CD4-positive, alpha-beta T cell treated with Interleukin-6 at 100 ng/mL for 8 hours (primary cell): ENCODE results near the gene XRCC6.
"Not testable (repeated sequence)": the region's sequence is repeated elsewhere in the genome, so short reads cannot be mapped to it uniquely, and the experiment has no call there.

Experiments used
- DNase-seq: peaks from one replicate; pipeline ENCODE4 v3.0.0-alpha.2; 2020; ENCODE audit warnings: mixed read lengths, low spot score

XRCC6 gene

DNA sequence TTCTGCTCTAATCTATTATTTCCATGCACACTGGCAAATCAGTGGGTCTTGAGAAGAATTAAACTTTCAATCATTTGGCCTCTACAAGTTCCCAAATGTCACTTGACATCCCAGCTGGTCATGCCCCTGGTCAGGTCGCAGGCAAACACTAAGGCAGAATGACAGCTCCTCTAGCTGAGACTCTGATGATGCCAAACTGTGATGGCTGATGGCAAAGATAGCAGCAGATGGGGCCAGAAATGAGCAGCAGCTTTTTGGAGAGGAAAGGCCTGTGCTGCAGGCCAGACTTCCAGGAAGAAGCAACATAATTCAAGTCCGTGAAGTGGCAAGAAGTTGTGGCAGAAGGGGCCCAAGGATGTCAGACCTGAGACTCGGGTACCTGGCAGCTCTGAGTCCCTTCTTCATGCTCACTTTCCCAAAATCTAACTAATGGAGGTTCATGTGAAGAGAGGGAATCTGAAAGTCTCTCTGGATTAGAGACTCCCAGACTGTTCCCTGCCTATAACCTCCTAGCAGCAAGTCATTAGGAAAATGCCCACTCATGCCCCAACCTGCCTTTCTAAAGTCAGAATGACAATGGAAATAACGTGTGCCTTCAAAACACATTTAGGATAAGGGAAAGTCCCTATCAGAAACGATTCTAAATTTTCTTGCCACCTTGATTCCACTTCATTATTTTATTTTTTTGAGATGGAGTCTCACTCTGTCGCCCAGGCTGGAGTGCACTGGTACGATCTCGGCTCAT lies 22.0 kb upstream of the XRCC6 start:
- DNase-seq, result no peak

DNA sequence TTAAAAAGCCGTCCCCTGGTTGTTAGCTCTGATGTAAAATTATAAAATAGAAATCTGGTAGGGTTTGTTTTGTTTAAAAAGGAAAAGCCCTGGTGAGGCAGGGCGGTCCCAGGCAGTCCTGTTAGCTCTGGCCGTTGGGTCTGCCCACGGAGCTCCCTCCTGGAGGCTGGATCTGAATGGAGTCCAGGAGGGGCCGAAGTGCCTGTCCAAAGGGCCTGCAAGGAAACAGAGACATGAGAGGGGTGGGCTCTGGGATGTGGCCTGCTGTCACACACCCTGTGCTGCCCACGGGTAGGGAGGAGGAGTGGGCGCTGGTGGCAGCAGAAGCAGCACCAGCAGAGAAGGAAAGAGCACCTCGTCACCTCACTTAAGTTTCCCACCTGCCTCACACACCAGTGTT lies 20.1 kb upstream of the XRCC6 start:
- no peak for DNase-seq

DNA sequence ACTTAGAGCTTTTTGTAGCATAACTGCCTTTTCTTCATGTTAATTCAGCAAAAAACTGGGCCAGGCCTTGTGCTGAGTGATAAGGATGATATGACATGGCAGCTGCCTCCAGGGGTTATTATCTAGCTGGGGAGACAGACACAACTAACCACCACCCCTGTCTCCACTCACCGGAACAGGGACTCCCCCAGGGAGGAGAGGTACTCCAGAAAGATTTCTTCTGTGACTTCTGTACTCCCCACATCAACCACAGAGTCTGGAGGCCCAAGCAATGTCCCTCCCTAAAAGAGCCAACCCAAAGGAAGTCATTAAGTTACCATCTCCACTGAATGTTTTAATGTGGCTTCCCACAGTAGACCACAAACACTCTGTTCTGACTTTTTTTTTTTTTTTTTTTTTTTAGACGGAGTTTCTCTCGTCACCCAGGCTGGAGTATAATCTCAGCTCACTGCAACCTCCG lies 17.2 kb upstream of the XRCC6 start:
- peak; percentile 52 for DNase-seq

DNA sequence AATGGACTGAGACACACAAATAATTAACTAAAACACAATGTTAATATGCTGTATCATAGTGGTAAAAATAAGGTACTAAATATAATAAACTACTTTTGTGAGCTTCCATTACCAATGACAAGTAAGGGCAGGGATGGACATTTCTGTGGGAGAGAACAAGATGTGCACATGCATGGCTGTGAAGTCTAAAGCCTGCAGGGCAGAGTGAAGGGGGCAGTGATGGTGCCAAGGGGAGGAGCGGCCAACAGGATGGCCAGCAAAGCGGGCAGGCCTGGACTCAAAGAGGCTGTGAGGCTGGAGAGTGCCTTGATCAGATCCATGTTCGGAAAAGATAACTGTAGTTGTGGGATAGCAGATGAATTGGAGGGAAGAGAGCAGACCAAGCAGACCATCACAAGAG lies 12.7 kb upstream of the XRCC6 start:
- DNase-seq, result no peak

DNA sequence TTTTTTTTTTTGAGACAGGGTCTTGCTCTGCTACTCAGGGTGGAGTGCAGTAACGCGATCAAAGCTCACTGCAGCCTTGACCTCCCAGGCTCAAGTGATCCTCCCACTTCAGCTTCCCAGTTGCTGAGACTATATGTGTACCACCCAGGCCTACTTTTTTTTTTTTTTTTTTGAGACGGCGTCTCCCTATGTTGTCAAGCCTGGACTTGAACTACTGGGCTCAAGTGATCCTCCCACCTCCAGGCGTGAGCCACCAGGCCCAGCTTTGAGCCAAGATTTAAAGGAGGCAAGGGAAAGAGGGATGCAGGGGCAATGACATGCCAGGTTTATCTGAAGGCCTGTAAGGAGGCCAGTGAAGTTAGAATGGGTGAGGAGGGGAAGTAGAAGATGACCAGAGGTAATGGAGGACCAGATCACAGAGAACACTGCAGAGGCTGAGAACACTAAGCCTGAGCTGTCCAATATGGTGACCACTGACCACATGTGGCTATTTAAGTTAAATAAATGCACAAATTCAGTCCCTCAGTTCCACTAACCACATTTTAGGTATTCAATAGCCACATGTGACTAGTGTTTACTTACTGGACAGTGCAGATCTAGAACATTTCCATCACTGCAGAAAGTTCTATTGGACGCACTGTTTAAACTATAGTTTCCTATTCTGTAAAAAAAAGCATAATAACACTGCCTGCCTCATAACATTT lies 8.3 kb upstream of the XRCC6 start:
- no peak for DNase-seq

DNA sequence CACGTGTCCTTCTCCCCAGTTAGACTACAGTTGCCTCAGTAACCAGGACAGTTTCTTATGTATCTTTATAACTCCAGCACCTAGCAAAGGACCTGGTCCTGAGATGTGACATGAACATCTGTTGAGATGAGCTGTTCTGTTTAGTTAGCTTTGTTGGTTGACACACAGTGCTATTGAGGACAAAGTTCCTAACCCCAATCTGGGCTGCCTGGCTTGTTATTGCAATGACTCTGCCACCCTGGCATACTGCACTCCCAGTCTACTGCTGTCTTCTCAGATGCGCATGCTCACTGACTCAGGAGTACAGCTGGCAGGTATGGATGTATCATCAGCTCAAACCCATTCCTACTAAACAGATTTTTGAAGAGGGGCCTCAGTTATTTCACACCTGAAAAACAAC lies 7.6 kb upstream of the XRCC6 start:
- DNase-seq, result no peak

DNA sequence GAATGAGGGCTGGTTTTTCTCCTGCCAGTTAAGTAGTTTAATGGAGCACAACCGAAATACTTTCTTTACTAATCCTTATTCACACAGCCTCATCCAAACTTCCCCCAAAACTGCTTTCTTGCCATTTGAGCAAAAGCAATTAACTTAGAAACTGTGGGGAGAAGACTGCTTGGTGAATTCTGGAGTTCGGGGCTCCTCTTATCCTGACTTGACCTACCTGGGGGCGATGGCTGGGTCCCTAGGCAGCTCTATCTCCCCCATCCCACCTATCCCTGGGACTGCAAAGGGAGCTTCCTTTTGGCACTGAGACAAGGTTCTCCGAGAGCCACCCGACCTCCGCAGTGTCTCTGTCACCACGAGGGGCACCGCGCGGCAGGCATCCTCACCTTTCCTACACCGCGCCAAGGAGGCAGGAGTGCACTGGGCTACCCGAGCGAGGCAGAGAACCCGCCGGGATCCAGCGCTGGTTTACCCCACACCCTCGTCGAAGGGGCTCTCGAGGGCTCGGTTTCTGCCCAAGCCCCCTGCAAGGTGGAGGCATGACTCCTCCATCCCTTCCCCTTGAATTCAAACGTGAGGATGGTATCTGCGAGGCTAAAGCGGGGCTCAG lies 1.0 kb upstream of the XRCC6 start:
- DNase-seq, result peak; percentile 19

DNA sequence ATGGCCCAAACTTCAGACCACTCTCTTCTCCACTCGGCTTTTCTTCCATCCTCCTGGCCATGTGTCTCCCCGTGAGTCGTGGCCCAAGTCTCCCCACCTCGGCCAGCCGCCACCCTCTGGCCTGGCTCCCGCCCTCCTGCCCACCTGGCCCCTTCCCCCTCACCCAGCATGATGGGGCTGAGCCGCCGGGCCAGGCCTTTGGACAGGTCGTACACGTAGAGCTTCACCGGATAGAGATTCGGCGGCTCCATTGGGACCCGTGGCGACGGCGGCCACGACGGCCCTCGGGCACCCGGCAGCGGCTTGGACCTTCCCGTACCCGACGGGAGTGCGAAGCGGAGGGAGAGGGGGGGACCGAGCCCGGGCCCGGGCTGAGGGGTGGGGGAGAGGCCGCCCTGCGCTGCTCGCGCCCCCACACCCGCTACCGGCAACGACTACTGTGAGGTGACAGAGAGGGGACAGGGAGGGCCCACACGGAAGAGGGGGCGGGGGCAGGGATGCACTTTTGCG lies 451 bp upstream of the XRCC6 start, which contains the start of gene DESI1:
DESI1 (minus strand) TSS at position 455 of the 510 bp plus-strand sequence; CDS start at position 251, 204 bp downstream.
- no peak for DNase-seq

DNA sequence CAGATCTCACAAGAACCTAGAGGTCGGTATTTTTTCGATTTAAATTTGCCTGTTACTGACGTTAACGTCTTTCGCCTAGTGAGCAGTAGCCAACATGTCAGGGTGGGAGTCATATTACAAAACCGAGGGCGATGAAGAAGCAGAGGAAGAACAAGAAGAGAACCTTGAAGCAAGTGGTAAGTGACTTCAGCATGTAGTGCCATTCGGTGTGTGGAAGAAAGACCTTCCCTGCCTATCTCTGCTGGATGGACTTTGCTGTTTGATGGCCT lies 750 bp downstream of the XRCC6 start:
- no peak for DNase-seq

DNA sequence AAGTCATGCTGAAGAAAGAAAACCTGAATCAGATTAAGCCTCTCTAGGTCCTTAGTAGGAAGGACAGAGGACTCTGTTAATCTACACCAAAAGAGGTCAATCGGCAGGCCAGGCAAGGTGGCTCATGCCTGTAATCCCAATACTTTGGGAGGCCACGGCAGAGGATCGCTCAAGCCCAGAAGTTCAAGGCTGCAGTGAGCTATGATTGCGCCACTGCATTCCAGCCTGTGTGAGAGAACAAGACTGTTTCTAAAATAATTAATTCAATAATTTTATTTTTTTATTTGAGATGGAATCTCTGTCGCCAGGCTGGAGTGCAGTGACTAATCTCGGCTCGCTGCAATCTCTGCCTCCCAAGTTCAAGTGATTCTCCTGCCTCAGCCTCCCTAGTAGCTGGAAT lies 4.5 kb downstream of the XRCC6 start:
- DNase-seq, result no peak

DNA sequence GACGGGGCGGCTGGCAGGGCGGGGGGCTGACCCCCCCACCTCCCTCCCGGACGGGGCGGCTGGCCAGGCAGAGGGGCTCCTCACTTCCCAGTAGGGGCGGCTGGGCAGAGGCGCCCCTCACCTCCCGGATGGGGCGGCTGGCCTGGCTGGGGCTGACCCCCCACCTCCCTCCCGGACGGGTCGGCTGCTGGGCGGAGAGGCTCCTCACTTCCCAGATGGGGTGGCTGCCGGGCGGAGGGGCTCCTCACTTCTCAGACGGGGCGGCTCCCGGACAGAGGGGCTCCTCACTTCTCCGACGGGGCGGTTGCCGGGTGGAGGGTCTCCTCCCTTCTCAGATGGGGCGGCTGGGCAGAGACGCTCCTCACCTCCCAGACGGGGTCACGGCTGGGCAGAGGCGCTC lies 10.0 kb downstream of the XRCC6 start:
- not testable (repeated sequence) for DNase-seq

DNA sequence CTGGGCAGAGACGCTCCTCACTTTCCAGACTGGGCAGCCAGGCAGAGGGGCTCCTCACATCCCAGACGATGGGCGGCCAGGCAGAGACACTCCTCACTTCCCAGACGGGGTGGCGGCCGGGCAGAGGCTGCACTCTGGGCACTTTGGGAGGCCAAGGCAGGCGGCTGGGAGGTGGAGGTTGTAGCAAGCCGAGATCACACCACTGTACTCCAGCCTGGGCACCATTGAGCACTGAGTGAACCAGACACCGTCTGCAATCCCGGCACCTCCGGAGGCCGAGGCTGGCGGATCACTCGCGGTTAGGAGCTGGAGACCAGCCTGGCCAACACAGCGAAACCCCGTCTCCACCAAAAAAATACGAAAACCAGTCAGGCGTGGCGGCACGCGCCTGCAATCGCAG lies 10.5 kb downstream of the XRCC6 start:
- not testable (repeated sequence) for DNase-seq

DNA sequence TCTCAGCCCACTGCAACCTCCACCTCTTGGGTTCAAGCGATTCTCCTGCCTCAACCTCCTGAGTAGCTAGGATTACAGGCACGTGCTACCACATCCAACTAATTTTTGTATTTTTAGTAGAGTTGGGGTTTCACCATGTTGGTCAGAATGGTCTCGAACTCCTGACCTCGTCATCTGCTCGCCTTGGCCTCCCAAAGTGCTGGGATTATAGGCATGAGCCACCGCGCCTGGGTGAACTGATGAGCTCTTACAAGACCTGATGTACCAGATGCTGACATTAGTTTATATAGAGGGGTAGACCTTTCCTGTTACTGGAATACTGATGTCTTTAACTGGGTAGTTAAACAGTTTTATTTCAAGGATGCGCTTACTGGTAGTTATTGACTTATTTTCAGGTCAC lies 13.5 kb downstream of the XRCC6 start:
- DNase-seq, result not testable (repeated sequence)

DNA sequence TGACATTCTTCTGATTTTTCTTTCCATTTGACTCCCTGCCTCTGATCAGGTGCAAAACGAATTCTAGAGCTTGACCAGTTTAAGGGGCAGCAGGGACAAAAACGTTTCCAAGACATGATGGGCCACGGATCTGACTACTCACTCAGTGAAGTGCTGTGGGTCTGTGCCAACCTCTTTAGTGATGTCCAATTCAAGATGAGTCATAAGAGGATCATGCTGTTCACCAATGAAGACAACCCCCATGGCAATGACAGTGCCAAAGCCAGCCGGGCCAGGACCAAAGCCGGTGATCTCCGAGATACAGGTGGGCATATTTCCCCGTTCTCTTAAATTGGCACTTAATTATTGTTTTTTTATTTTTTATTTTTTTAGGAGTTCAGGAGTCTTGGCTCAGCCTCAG lies 15.4 kb downstream of the XRCC6 start:
- no peak for DNase-seq

DNA sequence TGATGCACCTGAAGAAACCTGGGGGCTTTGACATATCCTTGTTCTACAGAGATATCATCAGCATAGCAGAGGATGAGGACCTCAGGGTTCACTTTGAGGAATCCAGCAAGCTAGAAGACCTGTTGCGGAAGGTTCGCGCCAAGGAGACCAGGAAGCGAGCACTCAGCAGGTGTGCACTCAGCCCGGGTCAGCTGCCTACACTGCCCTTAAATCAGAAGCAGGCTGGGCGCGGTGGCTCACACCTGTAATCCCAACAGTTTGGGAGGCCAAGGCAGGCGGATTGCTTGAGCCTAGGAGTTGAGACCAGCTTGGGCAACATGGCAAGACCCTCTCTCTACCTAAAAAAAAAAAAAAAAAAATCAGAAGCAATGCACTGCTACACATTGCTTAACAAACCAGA lies 16.5 kb downstream of the XRCC6 start:
- DNase-seq, result not testable (repeated sequence)

DNA sequence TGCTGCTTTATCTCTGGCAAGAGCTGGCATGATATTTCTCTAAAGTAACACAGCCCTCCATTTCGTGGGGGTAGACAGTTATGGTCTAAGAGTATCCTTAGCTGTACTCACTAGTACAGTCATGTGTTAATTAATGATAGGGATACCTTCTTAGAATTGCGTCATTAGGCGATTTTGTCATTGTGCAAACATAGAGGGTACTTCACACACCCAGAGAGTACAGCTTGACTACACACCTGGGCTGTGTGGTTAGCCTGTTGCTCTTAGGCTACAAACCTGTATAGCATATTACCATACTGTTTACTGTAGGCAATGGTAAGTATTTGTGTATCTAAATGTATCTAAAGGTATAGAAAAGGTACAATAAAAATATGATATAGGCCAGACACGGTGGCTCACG lies 17.0 kb downstream of the XRCC6 start:
- no peak for DNase-seq

DNA sequence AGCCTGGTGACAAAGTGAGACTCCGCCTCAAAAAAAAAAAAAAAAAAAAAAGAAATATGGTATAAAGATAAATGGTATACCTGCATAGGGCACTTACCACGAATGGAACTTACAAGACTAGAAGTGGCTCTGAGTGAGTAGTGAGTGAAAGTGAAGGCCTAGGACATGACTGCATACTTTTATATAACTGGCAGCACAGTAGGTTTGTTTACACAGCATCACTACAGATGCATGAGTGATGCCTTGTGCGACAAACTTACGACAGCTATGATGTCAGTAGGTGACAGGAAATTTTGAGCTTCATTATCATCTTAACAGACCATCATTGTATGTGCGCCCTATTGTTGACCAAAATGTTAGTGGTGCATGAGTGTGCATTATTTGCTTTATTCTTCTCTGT lies 17.7 kb downstream of the XRCC6 start:
- DNase-seq, result no peak

DNA sequence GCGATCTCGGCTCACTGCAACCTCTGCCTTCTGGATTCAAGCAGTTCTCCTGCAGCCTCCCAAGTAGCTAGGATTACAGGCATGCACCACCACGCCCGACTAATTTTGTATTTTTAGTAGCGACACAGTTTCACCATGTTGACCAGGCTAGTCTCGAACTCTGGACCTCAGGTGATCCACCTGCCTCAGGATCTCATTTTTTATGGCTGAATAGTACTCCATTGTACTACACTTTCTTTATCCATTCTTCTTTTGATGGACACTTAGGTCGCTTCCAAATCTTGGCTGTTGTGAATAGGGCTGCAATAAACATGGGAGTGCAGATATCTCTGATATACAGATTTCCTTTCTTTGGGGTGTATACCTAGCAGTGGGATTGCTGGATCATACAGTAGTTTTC lies 20.8 kb downstream of the XRCC6 start:
- no peak for DNase-seq

DNA sequence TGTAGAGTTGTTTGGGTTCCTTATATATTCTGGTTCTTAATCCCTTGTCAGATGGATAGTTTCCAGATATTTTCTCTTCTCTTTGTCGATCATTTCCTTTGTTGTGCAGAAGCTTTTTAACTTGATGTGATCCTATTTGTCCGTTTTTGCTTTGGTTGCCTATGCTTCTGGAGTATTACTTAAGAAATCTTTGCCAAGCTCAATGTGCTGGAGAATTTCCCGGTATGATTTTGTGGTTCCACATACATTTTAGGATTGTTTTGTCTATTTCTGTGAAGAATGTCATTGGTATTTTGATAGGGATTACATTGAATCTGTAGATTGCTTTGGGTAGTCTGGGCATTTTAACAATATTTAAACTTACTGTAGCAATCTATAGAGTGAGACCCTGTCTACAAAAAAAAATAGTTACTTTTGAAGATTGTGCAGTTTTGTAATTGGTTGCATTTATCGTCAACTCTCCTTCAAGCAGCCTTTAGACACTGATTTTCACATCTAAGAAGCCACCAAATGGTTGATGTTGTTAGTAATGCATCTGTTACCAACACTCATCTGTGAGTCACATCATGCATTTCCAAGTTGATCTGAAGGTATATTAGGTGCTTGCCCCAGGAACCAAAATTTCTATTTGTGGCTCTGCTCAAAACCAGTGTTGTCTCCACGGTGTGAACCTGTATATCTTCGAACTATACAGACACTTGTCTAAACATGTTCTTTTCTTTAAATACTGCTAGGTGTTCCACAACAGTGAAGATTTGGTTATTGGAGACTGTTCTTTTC lies 21.4 kb downstream of the XRCC6 start:
- no peak for DNase-seq

DNA sequence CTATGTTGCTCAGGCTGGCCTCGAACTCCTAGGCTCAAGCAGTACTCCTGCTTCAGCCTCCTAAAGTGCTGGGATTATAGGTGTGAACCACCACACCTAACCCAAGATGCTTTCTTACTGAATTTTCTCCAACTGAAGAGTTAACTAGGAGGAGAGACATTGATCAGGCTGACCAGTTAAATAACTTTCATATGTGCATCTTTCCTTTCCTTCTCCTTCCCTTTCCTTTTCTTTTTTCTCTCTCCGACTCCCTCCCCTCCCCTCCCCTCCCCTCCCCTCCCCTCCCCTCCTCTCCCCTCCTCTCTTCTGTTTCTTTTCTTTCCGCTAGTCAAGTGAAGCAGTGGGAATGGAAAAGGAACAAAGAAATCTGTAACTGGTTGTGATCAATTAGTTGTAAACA lies 26.7 kb downstream of the XRCC6 start:
- DNase-seq, result no peak

DNA sequence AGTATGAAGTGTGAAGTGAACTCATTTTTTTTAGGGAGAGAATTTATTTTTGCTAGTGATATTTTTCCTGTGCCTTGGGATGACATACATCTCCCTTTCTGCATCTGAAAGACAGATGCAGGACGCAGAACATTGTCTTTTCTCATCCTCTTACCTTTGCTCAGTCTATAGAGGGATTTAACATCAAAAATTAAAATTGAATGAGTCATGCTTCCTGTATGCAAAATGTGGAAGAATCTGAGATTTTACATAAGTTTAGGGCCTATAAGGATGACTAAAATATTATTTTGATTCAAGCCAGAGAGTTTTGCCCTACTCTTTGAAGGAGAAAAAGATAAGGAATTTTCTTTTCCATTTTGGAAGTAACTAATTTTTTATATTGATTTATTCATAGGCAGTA lies 27.3 kb downstream of the XRCC6 start:
- DNase-seq, result no peak

DNA sequence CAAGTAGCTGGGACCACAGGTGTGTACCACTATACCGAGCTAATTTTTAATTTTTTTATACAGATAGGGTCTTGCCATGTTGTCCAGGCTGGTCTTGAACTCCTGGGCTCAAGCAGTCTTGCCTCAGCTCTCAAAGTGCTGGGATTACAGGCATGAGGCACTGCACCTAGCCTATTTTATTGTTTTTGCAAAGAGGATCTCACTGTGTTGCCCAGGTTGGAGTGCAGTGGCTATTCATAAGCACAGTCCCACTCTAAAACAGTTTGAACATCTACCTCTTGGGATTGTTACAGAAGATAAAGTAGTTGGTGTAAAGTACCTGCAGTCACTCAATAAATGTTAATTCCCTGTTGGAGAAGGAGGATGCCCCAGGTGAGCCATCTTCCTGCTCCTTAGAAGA lies 29.1 kb downstream of the XRCC6 start:
- no peak for DNase-seq
